ENCODE measurements around the gene DPH7.

- TF ChIP-seq CTCF (IDR thresholded peaks at IDR 0.05; ENCODE audit: poor library complexity), result no peak
- no peak for TF ChIP-seq EZH2phosphoT487 (IDR thresholded peaks at IDR 0.05; ENCODE audit: low read depth, severe bottlenecking, unreplicated experiment)
- TF ChIP-seq EZH2 (IDR thresholded peaks at IDR 0.05; ENCODE audit: borderline replicate concordance), result no peak
Measured at GRCh38 chr9:137554349-137554748, 24.4 kb downstream of the DPH7 start.

Measured in hepatocyte (in vitro differentiated cells).